Esophagus muscularis mucosa (tissue), 4 donors: ENCODE results near the gene FRMD5. TPM values are rescaled to one million over a fixed set of nuclear protein-coding genes. Genes with fewer than 3 reads are reported as not detected.

Source experiments
- DNase-seq: peaks from one replicate; pipeline ENCODE4 v3.0.0-alpha.2; 2017; ENCODE audit errors: extremely low spot score
- H3K27ac ChIP-seq, 4 donors: fragments of 200-600 bp; sonication (generic); replicated peaks in 1 of 4; 1 replicate in 3 of 4; 2 replicates in 1 of 4; pipeline ENCODE4 v1.5.1; 2016 to 2019; ENCODE audit warnings: mild to moderate bottlenecking in 1 of 4
- H3K27me3 ChIP-seq, 4 donors: fragments of 200-600 bp; sonication (generic); one replicate each; pipeline versions ENCODE4 v1.5.1 to v1.6.0; 2016 to 2019
- H3K36me3 ChIP-seq, 4 donors: fragments of 200-600 bp; sonication (generic); one replicate each; pipeline ENCODE4 v1.5.1; 2016 to 2019
- H3K4me1 ChIP-seq, 4 donors: fragments of 200-600 bp; sonication (generic); one replicate each; pipeline ENCODE4 v1.5.1; 2016 to 2019
- H3K4me3 ChIP-seq, 4 donors: fragments of 200-600 bp; sonication (generic); 1 replicate in 2 of 4; 2 replicates in 2 of 4; pipeline ENCODE4 v1.5.1; 2016 to 2019; ENCODE audit warnings: mild to moderate bottlenecking in 4 of 4, moderate library complexity in 1 of 4
- H3K9me3 ChIP-seq, 4 donors: fragments of 200-600 bp; sonication (generic); 1 replicate in 3 of 4; 2 replicates in 1 of 4; pipeline ENCODE4 v1.5.1; 2016 to 2019
- CTCF ChIP-seq, 3 experiments: fragments of 200-600 bp in 2 of 3; fragments of 450-650 bp in 1 of 3; sonication (generic) in 2 of 3; IDR thresholded peaks; one replicate each; pipeline ENCODE4 v1.5.1; 2017 to 2019; ENCODE audit warnings: antibody characterized with exemption in 3 of 3, mild to moderate bottlenecking in 2 of 3, moderate library complexity in 1 of 3
- EP300 ChIP-seq: sonication (generic); formaldehyde crosslinking; IDR thresholded peaks from one replicate; pipeline ENCODE4 v1.6.1; 2017; ENCODE audit warnings: antibody characterized with exemption
- POLR2A ChIP-seq: fragments of 450-650 bp; IDR thresholded peaks from one replicate; pipeline ENCODE4 v1.6.1; 2017; ENCODE audit warnings: antibody characterized with exemption, moderate library complexity, mild to moderate bottlenecking, low read depth
- POLR2AphosphoS5 ChIP-seq, 2 donors: sonication (generic); formaldehyde crosslinking; IDR thresholded peaks; one replicate each; pipeline ENCODE4 v1.6.1; 2017; ENCODE audit warnings: antibody characterized with exemption in 2 of 2
- WGBS: methylation state at CpG from one replicate; pipeline ENCODE4 v1.1.5; 2018; 5-methylcytosine and 5-hydroxymethylcytosine counted together
- intact Hi-C: fragments of 100-400 bp; cut with DNase I; formaldehyde crosslinking; loops from one replicate; pipeline ENCODE4 v1.15.1; 2023
- total RNA-seq, 4 donors: library from RNA; depleted of rRNA; stranded (reverse); fragments of >200 nt; gene quantifications; one replicate each; pipeline versions ENCODE4 v1.1.0 to v1.2.1, GENCODE V29; 2016

Gene FRMD5
- total RNA-seq, 4 donors from 2014 or later: 0.42 to 1.4 (median 0.67) TPM

GRCh38 chr15:44183363-44183762 is 11.7 kb downstream of the FRMD5 start:
- Histone ChIP-seq H3K27me3 (no peaks in the 10 kb centered on the region), H3K27ac (no peak overlapping the region), H3K4me3 (no peak overlapping the region), H3K36me3 (no peaks in the 10 kb centered on the region), H3K9me3 (no peaks in the 10 kb centered on the region), H3K4me1 (no peaks in the 10 kb centered on the region)
- intact Hi-C loops: no loop called here
- WGBS: 95% methylated on average over 4 of the region's 4 CpGs
- TF ChIP-seq CTCF (IDR thresholded peaks at IDR 0.05) (no peak), POLR2A (no peak), POLR2AphosphoS5 (IDR thresholded peaks at IDR 0.05) (no peak), EP300 (no peak)
- no peak for DNase-seq

GRCh38 chr15:44181410-44181809 is 13.7 kb downstream of the FRMD5 start:
- no peaks in the 10 kb centered on the region for H3K36me3 ChIP-seq
- H3K4me1 ChIP-seq: no peaks in the 10 kb centered on the region
- H3K27ac ChIP-seq: no peak overlapping the region
- H3K4me3 ChIP-seq: no peak overlapping the region
- H3K9me3 ChIP-seq: no peaks in the 10 kb centered on the region
- DNase-seq: no peak
- TF ChIP-seq POLR2AphosphoS5 (IDR thresholded peaks at IDR 0.05): no peak
- TF ChIP-seq CTCF (IDR thresholded peaks at IDR 0.05): no peak
- no peak for TF ChIP-seq POLR2A
- TF ChIP-seq EP300: no peak
- H3K27me3 ChIP-seq: no peaks in the 10 kb centered on the region
- intact Hi-C loops: no loop called here
- 96% methylated on average over 2 of the region's 2 CpGs for WGBS

GRCh38 chr15:44177139-44177538 is 17.9 kb downstream of the FRMD5 start:
- Histone ChIP-seq H3K4me1 (no peaks in the 10 kb centered on the region), H3K27ac (no peak overlapping the region), H3K9me3 (no peaks in the 10 kb centered on the region), H3K36me3 (no peaks in the 10 kb centered on the region), H3K27me3 (peaks cover 0 to 3% (median 0%) of the 10 kb centered on the region in 4 donors), H3K4me3 (no peak overlapping the region)
- intact Hi-C loops: no loop called here
- DNase-seq: no peak
- 74% methylated on average over 1 of the region's 1 CpG for WGBS
- TF ChIP-seq CTCF (IDR thresholded peaks at IDR 0.05) (no peak), EP300 (no peak), POLR2A (no peak), POLR2AphosphoS5 (IDR thresholded peaks at IDR 0.05) (no peak)

GRCh38 chr15:44173813-44174212 is 21.3 kb downstream of the FRMD5 start:
- intact Hi-C loops: no loop called here
- no peak for TF ChIP-seq EP300
- TF ChIP-seq POLR2AphosphoS5 (IDR thresholded peaks at IDR 0.05): no peak
- TF ChIP-seq CTCF (IDR thresholded peaks at IDR 0.05): no peak
- TF ChIP-seq POLR2A: no peak
- Histone ChIP-seq H3K27ac (no peak overlapping the region), H3K9me3 (no peaks in the 10 kb centered on the region), H3K27me3 (peaks cover 0 to 3% (median 0%) of the 10 kb centered on the region in 4 donors), H3K4me1 (no peaks in the 10 kb centered on the region), H3K4me3 (no peak overlapping the region), H3K36me3 (no peaks in the 10 kb centered on the region)
- no peak for DNase-seq

- TF ChIP-seq EP300: no peak
- Histone ChIP-seq H3K27me3 (peaks cover 0 to 5% (median 0%) of the 10 kb centered on the region in 4 donors), H3K4me3 (no peak overlapping the region), H3K36me3 (no peaks in the 10 kb centered on the region), H3K27ac (no peak overlapping the region), H3K4me1 (no peaks in the 10 kb centered on the region), H3K9me3 (no peaks in the 10 kb centered on the region)
- DNase-seq: no peak
- 45% methylated on average over 5 of the region's 5 CpGs for WGBS
- intact Hi-C loops: no loop called here
Measured at GRCh38 chr15:44163370-44163769, 31.7 kb downstream of the FRMD5 start.
